ENCODE data around the gene MPG.
A peak's percentile ranks its signal among the peaks of the same experiment; 100 is the strongest.

The MPG gene

GRCh38 chr16:104928-105327 is 26.9 kb downstream of the MPG start:
- Histone ChIP-seq H3K79me2 (ENCODE audit: insufficient read depth, low read length) (no peaks in the 10 kb centered on the region), H3K9me3 (ENCODE audit: insufficient read depth, low read length, severe bottlenecking) (no peaks in the 10 kb centered on the region), H3K27ac (ENCODE audit: low read length) (no peak overlapping the region), H3K36me3 (ENCODE audit: insufficient read depth, low read length) (peaks cover 50% of the 10 kb centered on the region), H2AFZ (ENCODE audit: low read depth, low read length) (no peak overlapping the region), H3K4me1 (ENCODE audit: insufficient read depth, low read length) (no peaks in the 10 kb centered on the region), H3K4me3 (ENCODE audit: low read depth in 1 of 2, low read length in 2 of 2) (no peak overlapping the region), H3K27me3 (ENCODE audit: insufficient read depth, low read length, poor library complexity) (no peaks in the 10 kb centered on the region), H4K20me1 (ENCODE audit: insufficient read depth, low read length) (peaks cover 8% of the 10 kb centered on the region), H3K4me2 (ENCODE audit: insufficient read depth, low read length) (no peak overlapping the region), H3K9ac (ENCODE audit: low read depth, low read length) (no peak overlapping the region)
- TF ChIP-seq CTCF (IDR thresholded peaks at IDR 0.05; ENCODE audit: borderline replicate concordance, extremely low read depth, low read length, poor library complexity, severe bottlenecking) = no peak
- no peak for TF ChIP-seq EZH2 (IDR thresholded peaks at IDR 0.05; ENCODE audit: borderline replicate concordance, low read depth, low read length, severe bottlenecking)
- no peak for ATAC-seq (ENCODE audit: insufficient read depth, low read depth)
- DNase-seq = no peak

- Histone ChIP-seq H3K4me3 (ENCODE audit: low read depth in 1 of 2, low read length in 2 of 2) (no peak overlapping the region), H3K27ac (ENCODE audit: low read length) (no peak overlapping the region), H3K4me1 (ENCODE audit: insufficient read depth, low read length) (no peaks in the 10 kb centered on the region), H3K4me2 (ENCODE audit: insufficient read depth, low read length) (no peak overlapping the region), H3K27me3 (ENCODE audit: insufficient read depth, low read length, poor library complexity) (no peaks in the 10 kb centered on the region), H3K79me2 (ENCODE audit: insufficient read depth, low read length) (no peaks in the 10 kb centered on the region), H2AFZ (ENCODE audit: low read depth, low read length) (no peak overlapping the region), H3K9me3 (ENCODE audit: insufficient read depth, low read length, severe bottlenecking) (no peaks in the 10 kb centered on the region), H4K20me1 (ENCODE audit: insufficient read depth, low read length) (peaks cover 8% of the 10 kb centered on the region), H3K36me3 (ENCODE audit: insufficient read depth, low read length) (peaks cover 51% of the 10 kb centered on the region), H3K9ac (ENCODE audit: low read depth, low read length) (no peak overlapping the region)
- no peak for TF ChIP-seq EZH2 (IDR thresholded peaks at IDR 0.05; ENCODE audit: borderline replicate concordance, low read depth, low read length, severe bottlenecking)
- TF ChIP-seq CTCF (IDR thresholded peaks at IDR 0.05; ENCODE audit: borderline replicate concordance, extremely low read depth, low read length, poor library complexity, severe bottlenecking) = no peak
- DNase-seq (no peak), ATAC-seq (ENCODE audit: insufficient read depth, low read depth) (no peak)
Observed at GRCh38 chr16:105521-105920, 27.5 kb downstream of the MPG start.

GRCh38 chr16:106623-107324 is 28.7 kb downstream of the MPG start:
- Histone ChIP-seq H3K4me1 (ENCODE audit: insufficient read depth, low read length) (no peaks in the 10 kb centered on the region), H3K9ac (ENCODE audit: low read depth, low read length) (no peak overlapping the region), H3K27ac (ENCODE audit: low read length) (no peak overlapping the region), H3K4me2 (ENCODE audit: insufficient read depth, low read length) (no peak overlapping the region), H3K27me3 (ENCODE audit: insufficient read depth, low read length, poor library complexity) (no peaks in the 10 kb centered on the region), H3K9me3 (ENCODE audit: insufficient read depth, low read length, severe bottlenecking) (no peaks in the 10 kb centered on the region), H3K4me3 (ENCODE audit: low read depth in 1 of 2, low read length in 2 of 2) (no peak overlapping the region), H3K36me3 (ENCODE audit: insufficient read depth, low read length) (peaks cover 49% of the 10 kb centered on the region), H3K79me2 (ENCODE audit: insufficient read depth, low read length) (no peaks in the 10 kb centered on the region), H2AFZ (ENCODE audit: low read depth, low read length) (no peak overlapping the region), H4K20me1 (ENCODE audit: insufficient read depth, low read length) (peaks cover 4% of the 10 kb centered on the region)
- no peak for TF ChIP-seq EZH2 (IDR thresholded peaks at IDR 0.05; ENCODE audit: borderline replicate concordance, low read depth, low read length, severe bottlenecking)
- peak; percentile 90 for TF ChIP-seq CTCF (IDR thresholded peaks at IDR 0.05; ENCODE audit: borderline replicate concordance, extremely low read depth, low read length, poor library complexity, severe bottlenecking)
- peak; percentile 91 for ATAC-seq (ENCODE audit: insufficient read depth, low read depth)
- DNase-seq = peak; percentile 65
